Measurements from ENCODE around the gene TSGA10IP.

TSGA10IP gene

DNA sequence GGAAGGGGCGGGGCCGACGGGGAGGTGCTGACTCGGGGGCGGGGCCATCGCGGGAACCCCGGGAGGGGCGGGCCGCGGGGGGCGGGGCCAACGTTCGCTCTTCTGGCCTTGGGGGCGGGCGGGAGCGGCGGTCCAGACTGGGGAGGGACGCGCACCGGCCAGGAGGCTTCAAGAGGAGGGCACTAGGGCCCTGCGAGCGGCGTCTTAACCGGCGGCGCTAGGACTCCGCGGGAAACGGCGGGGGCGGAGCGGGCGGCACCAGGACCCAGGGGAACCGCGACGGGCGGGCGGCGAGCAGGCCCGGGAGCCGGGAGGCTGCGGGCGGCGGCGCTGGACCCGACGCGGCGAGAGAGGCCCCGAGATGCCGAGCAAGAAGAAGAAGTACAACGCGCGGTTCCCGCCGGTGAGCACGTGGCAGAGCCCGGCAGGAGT lies 26.1 kb upstream of the TSGA10IP start, which contains the start of gene DRAP1:
Gene DRAP1 (plus strand): TSS at position 286 of the 432 bp plus-strand sequence. CDS start 76 bp downstream, at position 362.
- Histone ChIP-seq H3K27me3 (ENCODE audit: control insufficient read depth in 1 of 2, insufficient read depth in 2 of 2, low read length in 2 of 2) (no peaks in the 10 kb centered on the region), H3K9ac (ENCODE audit: low read length) (peak within 1 kb of the TSS; percentile 88), H3K4me1 (ENCODE audit: insufficient read depth, low read length) (peaks cover 45% of the 10 kb centered on the region), H3K4me3 (ENCODE audit: low read depth in 1 of 2, low read length in 2 of 2) (peak within 1 kb of the TSS; percentile 89 to 100), H3K9me3 (ENCODE audit: low read length) (no peaks in the 10 kb centered on the region), H3K36me3 (ENCODE audit: insufficient read depth, low read length) (peaks cover 22% of the 10 kb centered on the region), H3K27ac (ENCODE audit: low read depth, low read length) (peak within 1 kb of the TSS; percentile 93)

GRCh38 chr11:65919573-65920371 lies 25.5 kb upstream of the TSGA10IP start:
- Histone ChIP-seq H3K4me1 (ENCODE audit: insufficient read depth, low read length) (peaks cover 45% of the 10 kb centered on the region), H3K4me3 (ENCODE audit: low read depth in 1 of 2, low read length in 2 of 2) (peak overlapping the region; percentile 77 to 92), H3K27me3 (ENCODE audit: control insufficient read depth in 1 of 2, insufficient read depth in 2 of 2, low read length in 2 of 2) (no peaks in the 10 kb centered on the region), H3K27ac (ENCODE audit: low read depth, low read length) (peak overlapping the region; percentile 91), H3K36me3 (ENCODE audit: insufficient read depth, low read length) (peaks cover 22% of the 10 kb centered on the region), H3K9ac (ENCODE audit: low read length) (peak overlapping the region; percentile 25), H3K9me3 (ENCODE audit: low read length) (no peaks in the 10 kb centered on the region)

DNA sequence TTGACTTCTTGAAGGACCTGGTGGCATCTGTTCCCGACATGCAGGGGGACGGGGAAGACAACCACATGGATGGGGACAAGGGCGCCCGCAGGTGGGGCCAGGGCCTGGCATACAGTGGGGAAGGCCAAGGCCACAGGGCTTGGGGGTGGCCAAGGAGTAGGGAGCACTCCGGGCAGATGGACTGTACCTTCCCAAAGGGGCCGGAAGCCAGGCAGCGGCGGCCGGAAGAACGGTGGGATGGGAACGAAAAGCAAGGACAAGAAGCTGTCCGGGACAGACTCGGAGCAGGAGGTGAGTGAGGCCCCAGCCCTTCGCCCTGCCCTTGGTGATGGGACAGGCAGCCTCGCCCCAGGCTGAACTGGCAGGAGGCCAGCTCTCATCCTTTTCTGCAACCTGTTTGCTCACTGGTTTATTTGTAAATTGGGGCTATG lies 24.9 kb upstream of the TSGA10IP start:
- H3K27me3 ChIP-seq (ENCODE audit: control insufficient read depth in 1 of 2, insufficient read depth in 2 of 2, low read length in 2 of 2) = no peaks in the 10 kb centered on the region
- peaks cover 22% of the 10 kb centered on the region for H3K36me3 ChIP-seq (ENCODE audit: insufficient read depth, low read length)
- H3K9me3 ChIP-seq (ENCODE audit: low read length) = no peaks in the 10 kb centered on the region
- H3K4me1 ChIP-seq (ENCODE audit: insufficient read depth, low read length) = peaks cover 39% of the 10 kb centered on the region
- H3K4me3 ChIP-seq (ENCODE audit: low read depth in 1 of 2, low read length in 2 of 2) = peak overlapping the region; percentile 77 to 92
- H3K27ac ChIP-seq (ENCODE audit: low read depth, low read length) = peak overlapping the region; percentile 91
- no peak overlapping the region for H3K9ac ChIP-seq (ENCODE audit: low read length)

DNA sequence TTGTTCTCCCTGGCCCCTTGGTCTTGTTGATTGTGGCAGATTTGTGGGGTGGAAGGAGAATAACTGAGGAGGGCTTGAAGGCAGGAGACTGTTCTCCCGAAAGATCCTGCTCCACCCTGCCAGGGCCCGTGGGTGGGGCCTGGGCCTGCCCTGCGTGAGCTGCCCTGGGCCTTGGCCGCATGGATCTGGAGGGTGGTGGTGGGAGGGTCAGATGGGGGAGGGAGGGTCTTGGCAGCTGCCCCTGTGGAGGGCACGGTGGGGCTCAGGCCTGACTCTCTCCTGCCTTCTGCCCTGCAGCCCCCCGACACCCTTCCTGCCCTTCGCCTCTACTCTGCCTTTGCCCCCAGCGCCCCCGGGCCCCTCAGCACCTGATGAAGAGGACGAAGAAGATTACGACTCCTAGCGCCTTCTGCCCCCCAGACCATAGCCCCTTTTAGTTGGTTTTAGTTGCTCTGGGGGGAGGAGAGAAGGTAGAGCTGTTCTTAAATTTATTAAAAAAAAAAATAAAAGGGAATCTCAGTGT lies 24.2 kb upstream of the TSGA10IP start:
- Histone ChIP-seq H3K9ac (ENCODE audit: low read length) (no peak overlapping the region), H3K27ac (ENCODE audit: low read depth, low read length) (no peak overlapping the region), H3K27me3 (ENCODE audit: control insufficient read depth in 1 of 2, insufficient read depth in 2 of 2, low read length in 2 of 2) (no peaks in the 10 kb centered on the region), H3K9me3 (ENCODE audit: low read length) (no peaks in the 10 kb centered on the region), H3K4me1 (ENCODE audit: insufficient read depth, low read length) (peaks cover 33% of the 10 kb centered on the region), H3K4me3 (ENCODE audit: low read depth in 1 of 2, low read length in 2 of 2) (peak overlapping the region in 1 of 2 donors; percentile 77), H3K36me3 (ENCODE audit: insufficient read depth, low read length) (peaks cover 22% of the 10 kb centered on the region)

DNA sequence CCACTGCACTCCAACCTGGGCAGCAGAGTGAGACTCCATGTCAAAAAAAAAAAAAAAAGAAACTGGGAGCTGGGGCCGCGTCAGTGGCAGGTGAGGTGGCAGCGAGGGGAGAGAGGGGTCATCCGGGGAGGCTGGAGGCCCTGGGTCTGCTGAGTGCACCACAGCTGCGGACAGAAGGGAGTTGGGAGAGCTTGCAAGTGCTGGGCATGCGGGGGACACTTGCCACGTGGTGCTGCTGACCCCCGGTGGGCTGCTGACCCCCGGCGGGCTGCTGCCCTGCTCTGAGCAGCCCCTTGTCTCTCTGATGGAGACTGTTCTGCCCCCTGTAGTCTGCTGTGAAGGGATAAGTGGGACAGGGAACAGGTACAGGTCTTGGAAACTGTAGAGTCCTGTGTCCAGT lies 23.4 kb upstream of the TSGA10IP start:
- peaks cover 22% of the 10 kb centered on the region for H3K36me3 ChIP-seq (ENCODE audit: insufficient read depth, low read length)
- no peak overlapping the region for H3K4me3 ChIP-seq (ENCODE audit: low read depth in 1 of 2, low read length in 2 of 2)
- peaks cover 25% of the 10 kb centered on the region for H3K4me1 ChIP-seq (ENCODE audit: insufficient read depth, low read length)
- H3K9me3 ChIP-seq (ENCODE audit: low read length) = no peaks in the 10 kb centered on the region
- no peak overlapping the region for H3K9ac ChIP-seq (ENCODE audit: low read length)
- no peak overlapping the region for H3K27ac ChIP-seq (ENCODE audit: low read depth, low read length)
- no peaks in the 10 kb centered on the region for H3K27me3 ChIP-seq (ENCODE audit: control insufficient read depth in 1 of 2, insufficient read depth in 2 of 2, low read length in 2 of 2)

GRCh38 chr11:65922565-65922964 lies 22.7 kb upstream of the TSGA10IP start:
- peaks cover 22% of the 10 kb centered on the region for H3K36me3 ChIP-seq (ENCODE audit: insufficient read depth, low read length)
- H3K4me3 ChIP-seq (ENCODE audit: low read depth in 1 of 2, low read length in 2 of 2) = no peak overlapping the region
- H3K9me3 ChIP-seq (ENCODE audit: low read length) = no peaks in the 10 kb centered on the region
- no peak overlapping the region for H3K27ac ChIP-seq (ENCODE audit: low read depth, low read length)
- no peak overlapping the region for H3K9ac ChIP-seq (ENCODE audit: low read length)
- peaks cover 18% of the 10 kb centered on the region for H3K4me1 ChIP-seq (ENCODE audit: insufficient read depth, low read length)
- no peaks in the 10 kb centered on the region for H3K27me3 ChIP-seq (ENCODE audit: control insufficient read depth in 1 of 2, insufficient read depth in 2 of 2, low read length in 2 of 2)

GRCh38 chr11:65925397-65925796 lies 19.9 kb upstream of the TSGA10IP start:
- H3K36me3 ChIP-seq (ENCODE audit: insufficient read depth, low read length) = peaks cover 22% of the 10 kb centered on the region
- H3K4me3 ChIP-seq (ENCODE audit: low read depth in 1 of 2, low read length in 2 of 2) = no peak overlapping the region
- H3K9me3 ChIP-seq (ENCODE audit: low read length) = no peaks in the 10 kb centered on the region
- peaks cover 7% of the 10 kb centered on the region for H3K4me1 ChIP-seq (ENCODE audit: insufficient read depth, low read length)
- no peaks in the 10 kb centered on the region for H3K27me3 ChIP-seq (ENCODE audit: control insufficient read depth in 1 of 2, insufficient read depth in 2 of 2, low read length in 2 of 2)
- H3K9ac ChIP-seq (ENCODE audit: low read length) = no peak overlapping the region
- H3K27ac ChIP-seq (ENCODE audit: low read depth, low read length) = no peak overlapping the region

DNA sequence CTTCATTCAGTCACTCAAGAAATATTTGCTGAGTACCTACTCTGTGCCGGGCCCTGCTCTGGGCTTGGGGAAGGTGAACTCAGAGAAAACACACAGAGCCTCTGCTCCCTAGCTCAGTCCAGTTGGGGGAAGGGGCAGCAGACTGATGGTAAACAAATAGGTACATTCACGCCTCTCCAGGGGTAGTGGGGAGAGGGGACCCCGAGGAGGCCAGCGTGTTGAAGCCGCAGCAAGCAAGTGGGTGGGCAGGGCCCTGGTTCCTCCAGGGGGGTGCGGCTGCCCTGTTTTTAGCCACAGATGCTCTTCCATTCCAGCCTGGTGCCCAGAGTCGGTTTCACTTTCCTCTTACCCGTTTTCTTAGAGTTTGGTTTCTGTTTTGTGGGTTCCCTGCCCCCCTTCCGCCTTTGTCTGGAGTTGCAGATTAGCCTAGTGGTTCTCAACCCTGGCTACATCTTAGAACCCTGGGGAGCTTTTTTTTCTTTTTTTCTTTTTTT lies 17.3 kb upstream of the TSGA10IP start:
- Histone ChIP-seq H3K36me3 (ENCODE audit: insufficient read depth, low read length) (peaks cover 6% of the 10 kb centered on the region), H3K4me3 (ENCODE audit: low read depth in 1 of 2, low read length in 2 of 2) (no peak overlapping the region), H3K27me3 (ENCODE audit: control insufficient read depth in 1 of 2, insufficient read depth in 2 of 2, low read length in 2 of 2) (no peaks in the 10 kb centered on the region), H3K9me3 (ENCODE audit: low read length) (no peaks in the 10 kb centered on the region), H3K4me1 (ENCODE audit: insufficient read depth, low read length) (no peaks in the 10 kb centered on the region), H3K27ac (ENCODE audit: low read depth, low read length) (no peak overlapping the region), H3K9ac (ENCODE audit: low read length) (no peak overlapping the region)

- H3K4me3 ChIP-seq (ENCODE audit: low read depth in 1 of 2, low read length in 2 of 2) = no peak overlapping the region
- no peaks in the 10 kb centered on the region for H3K9me3 ChIP-seq (ENCODE audit: low read length)
- no peaks in the 10 kb centered on the region for H3K4me1 ChIP-seq (ENCODE audit: insufficient read depth, low read length)
- no peak overlapping the region for H3K9ac ChIP-seq (ENCODE audit: low read length)
- H3K36me3 ChIP-seq (ENCODE audit: insufficient read depth, low read length) = no peaks in the 10 kb centered on the region
- H3K27ac ChIP-seq (ENCODE audit: low read depth, low read length) = no peak overlapping the region
- H3K27me3 ChIP-seq (ENCODE audit: control insufficient read depth in 1 of 2, insufficient read depth in 2 of 2, low read length in 2 of 2) = no peaks in the 10 kb centered on the region
These were observed 16.6 kb upstream of the TSGA10IP start for GRCh38 chr11:65928667-65929066.

DNA sequence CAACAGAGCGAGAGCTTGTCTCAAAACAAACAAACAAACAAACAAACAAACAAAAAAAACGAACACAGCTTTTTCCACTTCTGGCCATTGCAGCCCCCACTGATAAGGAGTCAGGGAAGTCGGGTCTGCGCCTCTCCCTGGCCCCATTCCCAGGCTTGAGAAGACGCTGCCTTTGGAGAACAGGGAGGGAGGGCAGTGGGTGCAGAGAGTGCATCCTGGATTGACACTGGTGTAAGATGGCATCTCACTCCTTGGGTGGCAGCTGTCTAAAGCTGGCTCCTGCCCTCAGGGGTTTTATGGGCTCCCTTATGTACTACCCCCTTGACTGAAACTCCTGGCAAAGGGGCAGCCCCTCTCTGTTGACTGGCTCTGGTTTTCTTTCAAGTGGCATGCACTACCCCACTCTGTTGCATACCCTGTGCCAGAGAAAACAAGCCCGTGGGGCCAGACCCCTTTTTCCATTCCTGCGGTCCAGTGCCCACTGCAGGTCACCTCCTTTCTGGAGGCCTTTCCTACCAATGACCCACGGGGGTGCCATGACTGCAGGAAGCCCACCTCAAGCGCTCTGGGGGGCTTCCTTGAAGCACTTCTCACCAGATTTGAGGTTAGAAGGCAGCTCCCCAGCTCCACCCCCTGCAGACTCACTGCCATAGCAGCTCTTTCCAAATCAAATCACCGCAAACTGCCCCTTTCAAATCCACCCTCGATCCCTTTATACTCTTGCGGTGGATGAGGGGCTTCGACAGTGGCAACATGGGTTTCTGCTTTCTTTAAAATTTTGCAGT lies 13.3 kb upstream of the TSGA10IP start:
- Histone ChIP-seq H3K27me3 (ENCODE audit: control insufficient read depth in 1 of 2, insufficient read depth in 2 of 2, low read length in 2 of 2) (no peaks in the 10 kb centered on the region), H3K4me1 (ENCODE audit: insufficient read depth, low read length) (no peaks in the 10 kb centered on the region), H3K9me3 (ENCODE audit: low read length) (no peaks in the 10 kb centered on the region), H3K36me3 (ENCODE audit: insufficient read depth, low read length) (no peaks in the 10 kb centered on the region), H3K9ac (ENCODE audit: low read length) (no peak overlapping the region), H3K4me3 (ENCODE audit: low read depth in 1 of 2, low read length in 2 of 2) (no peak overlapping the region), H3K27ac (ENCODE audit: low read depth, low read length) (no peak overlapping the region)

GRCh38 chr11:65932558-65932919 lies 12.7 kb upstream of the TSGA10IP start:
- Histone ChIP-seq H3K9ac (ENCODE audit: low read length) (no peak overlapping the region), H3K27me3 (ENCODE audit: control insufficient read depth in 1 of 2, insufficient read depth in 2 of 2, low read length in 2 of 2) (no peaks in the 10 kb centered on the region), H3K9me3 (ENCODE audit: low read length) (no peaks in the 10 kb centered on the region), H3K4me1 (ENCODE audit: insufficient read depth, low read length) (no peaks in the 10 kb centered on the region), H3K4me3 (ENCODE audit: low read depth in 1 of 2, low read length in 2 of 2) (no peak overlapping the region), H3K36me3 (ENCODE audit: insufficient read depth, low read length) (no peaks in the 10 kb centered on the region), H3K27ac (ENCODE audit: low read depth, low read length) (no peak overlapping the region)

Data from muscle layer of colon (tissue), 2 donors.